GM18511 (cell line): ENCODE results near the gene WRNIP1.

Experiments
- ATAC-seq: cut with Tn5 transposase; IDR thresholded peaks from one replicate; pipeline ENCODE4 v1.9.1; 2021; ENCODE audit warnings: mild to moderate bottlenecking, moderate library complexity; ENCODE audit not compliant: unreplicated experiment

Gene WRNIP1

DNA sequence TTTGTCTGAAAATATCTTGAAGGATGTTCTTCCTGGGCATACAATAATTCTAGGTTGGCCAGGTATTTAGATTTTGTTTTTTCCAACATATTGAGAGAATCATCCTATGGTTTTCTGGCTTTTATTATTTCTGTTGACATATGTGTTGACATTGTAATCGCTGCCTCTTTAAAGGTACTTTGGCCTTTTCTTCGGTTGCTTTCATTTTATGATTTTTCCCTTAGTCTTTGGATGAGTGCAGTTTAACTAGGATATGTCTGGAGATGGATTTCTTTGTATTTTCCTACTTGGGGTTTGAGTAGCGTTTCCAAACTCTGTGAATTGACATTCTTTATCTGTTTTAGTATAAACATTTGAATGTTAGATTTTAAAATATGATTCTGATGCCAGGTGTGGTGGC, 65.0 kb downstream of the WRNIP1 start:
- ATAC-seq: no peak

DNA sequence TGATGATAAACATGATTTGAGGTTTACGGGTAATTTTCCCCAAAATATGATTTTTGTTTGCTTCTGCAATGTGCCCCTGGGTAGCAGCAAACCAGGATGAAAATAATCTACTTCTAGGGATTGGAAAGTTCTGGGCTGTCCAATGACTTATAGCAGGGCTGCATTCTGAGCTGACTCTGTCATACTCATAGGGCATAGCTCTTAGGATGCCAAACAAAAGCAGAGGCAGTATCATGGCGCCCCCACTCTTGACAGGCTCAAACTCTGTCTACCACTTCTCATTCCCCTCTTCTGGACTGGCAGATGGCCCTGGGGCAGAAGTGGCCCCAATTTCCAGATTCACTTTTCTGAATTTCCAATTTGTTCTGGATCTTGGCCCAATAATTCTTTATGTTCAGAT, 66.2 kb downstream of the WRNIP1 start:
- ATAC-seq: no peak

DNA sequence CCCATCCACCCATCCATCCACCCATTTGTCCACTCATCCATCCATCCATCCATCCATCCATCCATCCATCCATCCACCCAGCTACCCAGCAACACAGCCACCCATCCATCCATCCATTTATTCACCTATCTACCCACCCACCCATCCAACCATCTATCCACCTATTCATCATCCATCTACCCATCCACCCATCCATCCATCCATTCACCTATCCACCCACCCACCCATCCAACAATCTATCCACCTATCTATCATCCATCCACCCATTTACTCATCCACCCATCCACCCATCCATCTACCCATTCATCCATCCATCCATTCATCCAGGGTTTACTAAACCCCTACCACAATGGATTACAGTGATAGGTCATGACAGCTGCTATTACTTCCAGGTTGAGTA, 69.1 kb downstream of the WRNIP1 start:
- ATAC-seq: no peak
